Astrocyte (in vitro differentiated cells and primary cell): ENCODE results near the gene FRMD4A.

Experiments used
- CTCF ChIP-seq: IDR thresholded peaks from 2 replicates; pipeline ENCODE4 v1.5.1; 2011; ENCODE audit warnings: low read depth, mild to moderate bottlenecking, inconsistent platforms, low read length, moderate library complexity; ENCODE audit not compliant: insufficient read depth
- EZH2 ChIP-seq: IDR thresholded peaks from 2 replicates; pipeline ENCODE4 v1.6.1; 2012; ENCODE audit warnings: mild to moderate bottlenecking, low read length, inconsistent platforms; ENCODE audit not compliant: insufficient read depth

GRCh38 chr10:14372606-14373005, 41.9 kb upstream of the FRMD4A start:
- TF ChIP-seq CTCF (no peak), EZH2 (no peak)
